ENCODE data around the gene AOC3. TPM values are rescaled to one million over a fixed set of nuclear protein-coding genes. Genes with fewer than 3 reads are reported as not detected.

AOC3 gene
- total RNA-seq, 1 experiment from 2014 or later, result 0.26 TPM

GRCh38 chr17:42844271-42844670 is 6.7 kb upstream of the AOC3 start, which contains the start of gene AOC2:
Gene AOC2, plus strand, starts transcription at chr17:42844580. Its CDS starts 47 bp downstream, at chr17:42844627.
- H3F3A ChIP-seq (ENCODE audit: low read length, unreplicated experiment), result no peaks in the 10 kb centered on the region
- no peak within 1 kb of the TSS for H3K9ac ChIP-seq (ENCODE audit: low read length)
- no peaks in the 10 kb centered on the region for H3K9me2 ChIP-seq (replicated peaks; ENCODE audit: low read length)
- H3K4me1 ChIP-seq (ENCODE audit: insufficient read depth, low read length), result peaks cover 8% of the 10 kb centered on the region
- no peak within 1 kb of the TSS for H3K4me3 ChIP-seq (ENCODE audit: low read length)
- H4K20me1 ChIP-seq (ENCODE audit: low read length), result no peaks in the 10 kb centered on the region
- ATAC-seq (no peak), DNase-seq (no peak)
- intact Hi-C loops (cut with micrococcal nuclease), result no loop called here
- H3K27me3 ChIP-seq (ENCODE audit: low read length), result no peaks in the 10 kb centered on the region
- peaks cover 36% of the 10 kb centered on the region for H3K36me3 ChIP-seq (ENCODE audit: low read depth, low read length)
- H3K9me3 ChIP-seq (ENCODE audit: low read length), result no peaks in the 10 kb centered on the region
- ChIA-PET POLR2A (ENCODE audit: unreplicated experiment) (no interaction called here), CTCF (no interaction called here)
- H2AFZ ChIP-seq (ENCODE audit: low read length), result no peak within 1 kb of the TSS
- no peak within 1 kb of the TSS; the same call in 1 of the 2 replicates for H3K4me2 ChIP-seq (ENCODE audit: low read length)
- no peaks in the 10 kb centered on the region for H3K79me2 ChIP-seq (ENCODE audit: low read length)
- no peak for TF ChIP-seq CTCF (conservative IDR thresholded peaks at IDR 0.05; ENCODE audit: low read depth, low read length)
- no peak for TF ChIP-seq EZH2 (IDR thresholded peaks at IDR 0.05; ENCODE audit: low read length, unreplicated experiment)
- TF ChIP-seq EZH2phosphoT487 (IDR thresholded peaks at IDR 0.05; ENCODE audit: borderline replicate concordance, low read length), result no peak
- BruUV-seq (replicated peaks), result no TSS peak
- H3K27ac ChIP-seq (ENCODE audit: low read length), result no peak within 1 kb of the TSS; the same call in 1 of the 2 replicates

- no peak for ATAC-seq
- Histone ChIP-seq H3K36me3 (ENCODE audit: low read depth, low read length) (peaks cover 36% of the 10 kb centered on the region), H4K20me1 (ENCODE audit: low read length) (no peaks in the 10 kb centered on the region), H3F3A (ENCODE audit: low read length, unreplicated experiment) (no peaks in the 10 kb centered on the region), H3K9me3 (ENCODE audit: low read length) (no peaks in the 10 kb centered on the region), H3K79me2 (ENCODE audit: low read length) (no peaks in the 10 kb centered on the region), H3K27me3 (ENCODE audit: low read length) (no peaks in the 10 kb centered on the region), H2AFZ (ENCODE audit: low read length) (no peak overlapping the region), H3K4me1 (ENCODE audit: insufficient read depth, low read length) (peaks cover 8% of the 10 kb centered on the region), H3K4me2 (ENCODE audit: low read length) (no peak overlapping the region; the same call in 1 of the 2 replicates), H3K9me2 (replicated peaks; ENCODE audit: low read length) (no peaks in the 10 kb centered on the region), H3K9ac (ENCODE audit: low read length) (no peak overlapping the region), H3K27ac (ENCODE audit: low read length) (no peak overlapping the region; the same call in 1 of the 2 replicates), H3K4me3 (ENCODE audit: low read length) (no peak overlapping the region)
- no peak for DNase-seq
- intact Hi-C loops (cut with micrococcal nuclease), result loop anchor here (5.0 kb wide), 1 partner anchor 152 kb away; the partner anchor contains the start of gene RPL27
- BruUV-seq (replicated peaks), result no TSS peak
- ChIA-PET CTCF (no interaction called here), POLR2A (ENCODE audit: unreplicated experiment) (no interaction called here)
- no peak for TF ChIP-seq EZH2 (IDR thresholded peaks at IDR 0.05; ENCODE audit: low read length, unreplicated experiment)
- TF ChIP-seq EZH2phosphoT487 (IDR thresholded peaks at IDR 0.05; ENCODE audit: borderline replicate concordance, low read length), result no peak
- no peak for TF ChIP-seq CTCF (conservative IDR thresholded peaks at IDR 0.05; ENCODE audit: low read depth, low read length)
These were observed 6.0 kb upstream of the AOC3 start for GRCh38 chr17:42844761-42845555.

GRCh38 chr17:42845556-42845917 is 5.5 kb upstream of the AOC3 start:
- no TSS peak for BruUV-seq (replicated peaks)
- no peaks in the 10 kb centered on the region for H3K9me3 ChIP-seq (ENCODE audit: low read length)
- no peaks in the 10 kb centered on the region for H4K20me1 ChIP-seq (ENCODE audit: low read length)
- intact Hi-C loops (cut with micrococcal nuclease), result loop anchor here (5.0 kb wide), 1 partner anchor 152 kb away; the partner anchor contains the start of gene RPL27
- H3K9ac ChIP-seq (ENCODE audit: low read length), result no peak overlapping the region
- H3K4me1 ChIP-seq (ENCODE audit: insufficient read depth, low read length), result peaks cover 8% of the 10 kb centered on the region
- H3K36me3 ChIP-seq (ENCODE audit: low read depth, low read length), result peaks cover 36% of the 10 kb centered on the region
- H2AFZ ChIP-seq (ENCODE audit: low read length), result no peak overlapping the region
- POLR2A ChIA-PET (ENCODE audit: unreplicated experiment), result no interaction called here
- no peak overlapping the region; the same call in 1 of the 2 replicates for H3K4me2 ChIP-seq (ENCODE audit: low read length)
- H3F3A ChIP-seq (ENCODE audit: low read length, unreplicated experiment), result no peaks in the 10 kb centered on the region
- TF ChIP-seq EZH2phosphoT487 (IDR thresholded peaks at IDR 0.05; ENCODE audit: borderline replicate concordance, low read length) (no peak), EZH2 (IDR thresholded peaks at IDR 0.05; ENCODE audit: low read length, unreplicated experiment) (no peak), CTCF (conservative IDR thresholded peaks at IDR 0.05; ENCODE audit: low read depth, low read length) (no peak)
- no peak overlapping the region for H3K4me3 ChIP-seq (ENCODE audit: low read length)
- CTCF ChIA-PET, result no interaction called here
- no peak for ATAC-seq
- DNase-seq, result no peak
- H3K79me2 ChIP-seq (ENCODE audit: low read length), result no peaks in the 10 kb centered on the region
- H3K9me2 ChIP-seq (replicated peaks; ENCODE audit: low read length), result no peaks in the 10 kb centered on the region
- no peaks in the 10 kb centered on the region for H3K27me3 ChIP-seq (ENCODE audit: low read length)
- H3K27ac ChIP-seq (ENCODE audit: low read length), result no peak overlapping the region; the same call in 1 of the 2 replicates
